ENCODE measurements around the gene SH2D5. TPM values are rescaled to one million over a fixed set of nuclear protein-coding genes. Genes with fewer than 3 reads are reported as not detected.

SH2D5 gene
- total RNA-seq: 2.4 and 6.4 TPM in 2 replicates

DNA sequence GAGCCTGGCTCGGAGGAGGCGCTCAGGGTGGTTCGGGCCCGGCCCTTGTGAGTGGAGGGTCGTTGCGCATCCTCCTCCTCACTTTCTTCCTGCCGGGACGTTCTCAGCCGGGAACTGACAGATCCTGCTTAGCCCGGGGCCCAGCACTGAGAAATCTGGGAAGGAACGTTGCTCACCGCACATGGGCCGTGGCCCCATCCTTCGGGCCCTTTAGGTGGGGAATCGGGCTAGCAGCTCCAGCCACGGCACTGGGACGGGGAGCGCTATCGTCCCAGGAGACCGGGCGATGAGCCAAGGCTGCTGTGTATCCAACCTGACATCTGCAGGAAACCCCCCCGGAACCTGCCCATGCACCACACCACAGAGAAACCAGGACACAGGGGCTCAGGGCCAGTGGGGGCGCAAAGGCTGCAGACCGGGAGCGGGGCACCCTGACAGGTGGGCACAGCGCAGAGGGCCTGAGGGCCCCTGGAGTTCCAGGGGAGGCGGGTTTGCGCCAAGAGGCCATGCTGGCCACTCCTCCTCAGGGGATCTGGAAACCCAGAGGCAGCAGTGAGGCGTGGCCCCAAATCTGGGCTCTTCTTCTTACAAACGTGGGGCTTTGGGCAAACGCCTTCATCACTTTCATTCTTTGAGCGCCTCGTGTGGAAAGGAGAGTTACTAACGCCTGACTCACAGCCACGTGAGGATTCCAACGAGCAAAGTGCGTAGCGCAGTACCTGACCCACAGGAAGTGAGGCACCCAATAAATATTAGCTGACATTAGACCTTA, at the start of gene SH2D5:
Gene SH2D5, minus strand, starts transcription at position 116 of the 772 bp plus-strand sequence. CDS start 4,659 bp downstream, outside the sequence.

DNA sequence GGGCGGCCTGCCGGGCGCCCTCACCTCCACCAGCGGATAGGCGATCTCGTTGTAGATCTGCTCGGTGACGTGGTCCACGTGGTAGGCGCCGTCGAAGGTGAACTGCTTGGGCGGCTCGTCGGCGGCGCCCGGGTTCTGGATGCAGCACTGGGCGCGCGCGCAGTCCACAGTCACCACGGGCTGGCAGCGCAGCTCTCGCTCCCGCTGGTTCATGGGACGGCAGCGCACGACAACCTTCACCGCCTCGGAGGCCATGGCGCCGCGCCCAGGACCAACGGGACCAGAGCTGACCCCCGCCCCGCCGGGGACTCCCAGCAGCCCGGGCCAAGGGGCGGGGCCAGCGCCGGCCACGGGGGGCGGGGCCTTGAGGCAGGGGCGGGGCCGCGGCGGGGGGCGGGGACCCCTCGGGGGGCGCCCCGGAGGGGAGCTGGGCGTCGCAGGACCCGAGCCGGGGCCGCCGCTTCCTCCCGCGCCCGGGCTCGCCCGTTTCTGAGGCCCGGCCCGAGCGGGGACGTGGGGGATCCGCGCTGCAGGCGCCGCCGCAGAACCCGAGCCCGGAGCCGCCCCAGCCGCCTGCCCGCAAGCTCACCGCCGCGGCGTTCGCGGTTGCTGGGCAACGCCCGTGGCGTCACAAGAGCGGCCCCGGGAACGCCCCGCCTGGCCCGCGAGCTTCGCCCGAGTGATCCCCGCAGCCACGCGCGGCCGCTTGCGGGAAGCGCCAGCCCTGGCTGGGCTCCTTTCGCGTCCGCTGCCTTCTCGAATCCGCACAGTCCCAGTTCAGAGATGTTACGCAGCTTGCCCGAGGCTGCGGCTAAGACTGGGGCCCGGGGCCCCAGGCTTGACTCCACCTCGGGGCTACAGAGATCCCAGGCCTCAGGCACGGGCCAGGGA, 14.8 kb downstream of the SH2D5 start, which contains the start of gene KIF17:
Gene KIF17, minus strand, starts transcription at position 556 of the 891 bp plus-strand sequence. Its CDS starts 301 bp downstream, at position 255.

Other genes starting within 250 kb of the SH2D5 start
- 7.5 and 11.1 TPM in 2 replicates for gene CAMK2N1, start 246.5 kb downstream of the SH2D5 start, total RNA-seq
- 20.6 and 29.6 TPM in 2 replicates for gene MUL1, start 224.6 kb downstream of the SH2D5 start, total RNA-seq
- under 0.01 TPM in 1 of 2 replicates, not detected in the other for gene FAM43B, start 180.1 kb downstream of the SH2D5 start, total RNA-seq
- gene CDA, start 143.6 kb downstream of the SH2D5 start, total RNA-seq: 0.37 and 0.85 TPM in 2 replicates
- 68.7 and 83.2 TPM in 2 replicates for gene PINK1, start 99.2 kb downstream of the SH2D5 start, total RNA-seq
- 357 and 409 TPM in 2 replicates for gene DDOST, start 71.3 kb downstream of the SH2D5 start, total RNA-seq
- gene KIF17, start 14.7 kb downstream of the SH2D5 start, total RNA-seq: 0.71 and 2.9 TPM in 2 replicates
- gene HP1BP3, start 54.6 kb upstream of the SH2D5 start, total RNA-seq: 144 and 199 TPM in 2 replicates